Measurements from ENCODE around the gene CES3.
"Not testable (repeated sequence)": the region's sequence is repeated elsewhere in the genome, so short reads cannot be mapped to it uniquely, and the experiment has no call there.

CES3 gene

GRCh38 chr16:66934138-66934838, 26.8 kb upstream of the CES3 start, which contains the start of gene CIAO2B:
Gene CIAO2B, minus strand, starts transcription at chr16:66934402. Its CDS starts 38 bp downstream, at chr16:66934364.
- H3K4me3 ChIP-seq (ENCODE audit: insufficient read length, low read depth): peak within 1 kb of the TSS; percentile 96

GRCh38 chr16:66934839-66935313, 26.2 kb upstream of the CES3 start:
- Histone ChIP-seq H3K36me3 (ENCODE audit: insufficient read depth, insufficient read length, low read length) (peaks cover 50% of the 10 kb centered on the region), H3K9ac (ENCODE audit: insufficient read length, low read depth) (peak overlapping the region; percentile 99), H3K4me3 (ENCODE audit: insufficient read length, low read depth) (peak overlapping the region; percentile 96)
- not testable (repeated sequence) for H3K27me3 ChIP-seq (ENCODE audit: insufficient read depth, insufficient read length); H3K4me1 ChIP-seq (ENCODE audit: insufficient read depth, insufficient read length); DNase-seq (ENCODE audit: low read depth, low spot score); H3K9me3 ChIP-seq (ENCODE audit: insufficient read depth, low read length)

More at GRCh38 chr16:66934138-66934838, 26.8 kb upstream of the CES3 start, which contains the start of gene CIAO2B:
- TF ChIP-seq ZNF274 (IDR thresholded peaks at IDR 0.05; ENCODE audit: low read depth, low read length) (no peak), SUZ12 (IDR thresholded peaks at IDR 0.05; ENCODE audit: extremely low read depth, insufficient read depth, insufficient read length) (no peak), YY1 (IDR thresholded peaks at IDR 0.05; ENCODE audit: insufficient read depth, insufficient read length) (no peak)
- H3K9ac ChIP-seq (ENCODE audit: insufficient read length, low read depth): peak within 1 kb of the TSS; percentile 99
- H3K36me3 ChIP-seq (ENCODE audit: insufficient read depth, insufficient read length, low read length): peaks cover 44% of the 10 kb centered on the region
- no peaks in the 10 kb centered on the region for H3K27me3 ChIP-seq (ENCODE audit: insufficient read depth, insufficient read length)
- H3K4me1 ChIP-seq (ENCODE audit: insufficient read depth, insufficient read length): peaks cover 6% of the 10 kb centered on the region
- DNase-seq (ENCODE audit: low read depth, low spot score): peak; percentile 63
- no peaks in the 10 kb centered on the region for H3K9me3 ChIP-seq (ENCODE audit: insufficient read depth, low read length)

- Histone ChIP-seq H3K9ac (ENCODE audit: insufficient read length, low read depth) (peak within 1 kb of the TSS; percentile 99), H3K9me3 (ENCODE audit: insufficient read depth, low read length) (no peaks in the 10 kb centered on the region), H3K36me3 (ENCODE audit: insufficient read depth, insufficient read length, low read length) (peaks cover 56% of the 10 kb centered on the region), H3K4me3 (ENCODE audit: insufficient read length, low read depth) (peak within 1 kb of the TSS; percentile 96), H3K4me1 (ENCODE audit: insufficient read depth, insufficient read length) (peaks cover 6% of the 10 kb centered on the region), H3K27me3 (ENCODE audit: insufficient read depth, insufficient read length) (no peaks in the 10 kb centered on the region)
- no peak for DNase-seq (ENCODE audit: low read depth, low spot score)
- TF ChIP-seq YY1 (IDR thresholded peaks at IDR 0.05; ENCODE audit: insufficient read depth, insufficient read length) (no peak), ZNF274 (IDR thresholded peaks at IDR 0.05; ENCODE audit: low read depth, low read length) (no peak), SUZ12 (IDR thresholded peaks at IDR 0.05; ENCODE audit: extremely low read depth, insufficient read depth, insufficient read length) (no peak)
Observed at GRCh38 chr16:66935314-66936011, 25.6 kb upstream of the CES3 start, which contains the start of gene CES2. Gene CES2, plus strand, starts transcription at chr16:66935516. Its CDS starts 120 bp downstream, at chr16:66935636.

- Histone ChIP-seq H3K27me3 (ENCODE audit: insufficient read depth, insufficient read length) (no peaks in the 10 kb centered on the region), H3K9ac (ENCODE audit: insufficient read length, low read depth) (no peak overlapping the region), H3K36me3 (ENCODE audit: insufficient read depth, insufficient read length, low read length) (peaks cover 62% of the 10 kb centered on the region), H3K4me3 (ENCODE audit: insufficient read length, low read depth) (no peak overlapping the region), H3K9me3 (ENCODE audit: insufficient read depth, low read length) (no peaks in the 10 kb centered on the region), H3K4me1 (ENCODE audit: insufficient read depth, insufficient read length) (peaks cover 6% of the 10 kb centered on the region)
- no peak for TF ChIP-seq SUZ12 (IDR thresholded peaks at IDR 0.05; ENCODE audit: extremely low read depth, insufficient read depth, insufficient read length)
- TF ChIP-seq YY1 (IDR thresholded peaks at IDR 0.05; ENCODE audit: insufficient read depth, insufficient read length): no peak
- TF ChIP-seq ZNF274 (IDR thresholded peaks at IDR 0.05; ENCODE audit: low read depth, low read length): no peak
- no peak for DNase-seq (ENCODE audit: low read depth, low spot score)
Observed at GRCh38 chr16:66936462-66936861, 24.6 kb upstream of the CES3 start.

GRCh38 chr16:66936889-66937554, 24.0 kb upstream of the CES3 start:
- peaks cover 64% of the 10 kb centered on the region for H3K36me3 ChIP-seq (ENCODE audit: insufficient read depth, insufficient read length, low read length)
- no peak for DNase-seq (ENCODE audit: low read depth, low spot score)

GRCh38 chr16:66937725-66938337, 23.2 kb upstream of the CES3 start:
- Histone ChIP-seq H3K27me3 (ENCODE audit: insufficient read depth, insufficient read length) (no peaks in the 10 kb centered on the region), H3K9ac (ENCODE audit: insufficient read length, low read depth) (no peak overlapping the region), H3K4me1 (ENCODE audit: insufficient read depth, insufficient read length) (peaks cover 6% of the 10 kb centered on the region), H3K9me3 (ENCODE audit: insufficient read depth, low read length) (no peaks in the 10 kb centered on the region), H3K4me3 (ENCODE audit: insufficient read length, low read depth) (no peak overlapping the region), H3K36me3 (ENCODE audit: insufficient read depth, insufficient read length, low read length) (peaks cover 64% of the 10 kb centered on the region)
- no peak for DNase-seq (ENCODE audit: low read depth, low spot score)
- TF ChIP-seq YY1 (IDR thresholded peaks at IDR 0.05; ENCODE audit: insufficient read depth, insufficient read length): no peak
- TF ChIP-seq ZNF274 (IDR thresholded peaks at IDR 0.05; ENCODE audit: low read depth, low read length): no peak
- TF ChIP-seq SUZ12 (IDR thresholded peaks at IDR 0.05; ENCODE audit: extremely low read depth, insufficient read depth, insufficient read length): no peak

More at GRCh38 chr16:66936889-66937554, 24.0 kb upstream of the CES3 start:
- H3K27me3 ChIP-seq (ENCODE audit: insufficient read depth, insufficient read length): no peaks in the 10 kb centered on the region
- TF ChIP-seq ZNF274 (IDR thresholded peaks at IDR 0.05; ENCODE audit: low read depth, low read length): no peak
- no peak for TF ChIP-seq SUZ12 (IDR thresholded peaks at IDR 0.05; ENCODE audit: extremely low read depth, insufficient read depth, insufficient read length)
- TF ChIP-seq YY1 (IDR thresholded peaks at IDR 0.05; ENCODE audit: insufficient read depth, insufficient read length): no peak
- peaks cover 6% of the 10 kb centered on the region for H3K4me1 ChIP-seq (ENCODE audit: insufficient read depth, insufficient read length)
- H3K9me3 ChIP-seq (ENCODE audit: insufficient read depth, low read length): no peaks in the 10 kb centered on the region
- H3K4me3 ChIP-seq (ENCODE audit: insufficient read length, low read depth): no peak overlapping the region
- H3K9ac ChIP-seq (ENCODE audit: insufficient read length, low read depth): no peak overlapping the region
